Measurements from ENCODE around the gene SLC25A39.
"Not testable (repeated sequence)": the region's sequence is repeated elsewhere in the genome, so short reads cannot be mapped to it uniquely, and the experiment has no call there.

Gene SLC25A39

DNA sequence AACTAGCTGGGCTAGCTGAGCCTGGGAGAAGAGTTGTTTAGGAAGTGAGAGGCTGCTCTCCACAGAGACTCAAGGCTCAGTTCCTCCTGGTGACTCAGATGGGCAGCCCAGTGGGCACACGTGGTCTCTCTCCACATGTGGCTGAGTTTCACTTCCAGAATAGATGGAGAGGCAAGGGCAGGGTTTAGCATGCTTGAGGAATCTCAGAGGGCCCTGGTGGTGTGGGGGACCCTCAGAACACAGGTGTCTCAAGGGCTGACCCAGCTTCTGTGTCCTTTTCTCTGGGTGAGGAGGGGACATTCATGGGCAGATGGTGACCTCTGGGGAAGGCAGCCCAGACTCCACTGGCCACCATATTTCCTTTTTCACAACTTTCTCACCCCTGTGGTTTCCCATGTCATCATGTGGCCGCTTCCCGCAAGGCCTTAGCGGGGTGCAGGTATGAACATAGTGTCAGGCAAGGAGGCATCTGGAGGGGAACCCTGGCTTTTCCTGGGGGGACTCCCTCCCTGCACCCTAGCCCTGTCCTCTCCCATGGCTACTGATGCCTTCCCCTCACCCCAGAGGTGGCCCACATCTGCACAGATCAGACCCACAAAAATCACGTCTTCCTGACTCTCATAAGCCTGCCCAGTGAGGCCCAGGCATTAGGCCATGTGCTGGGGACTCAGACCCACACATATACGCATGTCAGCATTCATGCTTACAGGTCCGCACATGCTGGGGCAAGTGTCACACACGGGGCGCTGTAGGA is 23.8 kb upstream of the SLC25A39 start:
- H3K4me1 Mint-ChIP-seq, result peaks cover 41% of the 10 kb centered on the region
- no peaks in the 10 kb centered on the region for H3K9me3 Mint-ChIP-seq
- H3K4me3 Mint-ChIP-seq, result no peak overlapping the region
- no peak overlapping the region for H3K27ac Mint-ChIP-seq
- ATAC-seq (no peak), DNase-seq (peak in 1 of 2 donors; percentile 23)
- H3K27me3 Mint-ChIP-seq, result peaks cover 7% of the 10 kb centered on the region

- not testable (repeated sequence) for H3K27me3 Mint-ChIP-seq, ATAC-seq, DNase-seq, H3K4me3 Mint-ChIP-seq, H3K9me3 Mint-ChIP-seq
- Mint-ChIP-seq H3K27ac (peak overlapping the region in 1 of 2 donors; percentile 42), H3K4me1 (peaks cover 35% of the 10 kb centered on the region)
Measured at GRCh38 chr17:44347206-44348055, 22.8 kb upstream of the SLC25A39 start.

- Mint-ChIP-seq H3K9me3 (no peaks in the 10 kb centered on the region), H3K4me3 (peak overlapping the region; percentile 85 to 86), H3K27ac (peak overlapping the region in 1 of 2 donors; percentile 10), H3K27me3 (peaks cover 9% of the 10 kb centered on the region), H3K4me1 (peaks cover 35% of the 10 kb centered on the region)
- no peak for DNase-seq
- ATAC-seq, result no peak
Measured at GRCh38 chr17:44346064-44346844, 21.6 kb upstream of the SLC25A39 start.

GRCh38 chr17:44345454-44346026 is 20.9 kb upstream of the SLC25A39 start:
- H3K27ac Mint-ChIP-seq, result peak overlapping the region; percentile 51 to 59
- H3K4me3 Mint-ChIP-seq, result peak overlapping the region; percentile 85 to 86
- DNase-seq (peak; percentile 49 to 52), ATAC-seq (peak; percentile 50)
- H3K9me3 Mint-ChIP-seq, result no peaks in the 10 kb centered on the region
- H3K27me3 Mint-ChIP-seq, result peaks cover 9% of the 10 kb centered on the region
- peaks cover 35% of the 10 kb centered on the region for H3K4me1 Mint-ChIP-seq

GRCh38 chr17:44344939-44345453 is 20.4 kb upstream of the SLC25A39 start, which contains the start of gene GRN:
TSS of gene GRN (plus strand) at chr17:44345302. CDS start at chr17:44349165, 3,863 bp downstream.
- H3K27ac Mint-ChIP-seq, result peak within 1 kb of the TSS; percentile 59 to 82
- peaks cover 9% of the 10 kb centered on the region for H3K27me3 Mint-ChIP-seq
- DNase-seq (peak; percentile 83 to 91), ATAC-seq (peak; percentile 98)
- peak within 1 kb of the TSS; percentile 85 to 86 for H3K4me3 Mint-ChIP-seq
- peaks cover 35% of the 10 kb centered on the region for H3K4me1 Mint-ChIP-seq
- H3K9me3 Mint-ChIP-seq, result no peaks in the 10 kb centered on the region

DNA sequence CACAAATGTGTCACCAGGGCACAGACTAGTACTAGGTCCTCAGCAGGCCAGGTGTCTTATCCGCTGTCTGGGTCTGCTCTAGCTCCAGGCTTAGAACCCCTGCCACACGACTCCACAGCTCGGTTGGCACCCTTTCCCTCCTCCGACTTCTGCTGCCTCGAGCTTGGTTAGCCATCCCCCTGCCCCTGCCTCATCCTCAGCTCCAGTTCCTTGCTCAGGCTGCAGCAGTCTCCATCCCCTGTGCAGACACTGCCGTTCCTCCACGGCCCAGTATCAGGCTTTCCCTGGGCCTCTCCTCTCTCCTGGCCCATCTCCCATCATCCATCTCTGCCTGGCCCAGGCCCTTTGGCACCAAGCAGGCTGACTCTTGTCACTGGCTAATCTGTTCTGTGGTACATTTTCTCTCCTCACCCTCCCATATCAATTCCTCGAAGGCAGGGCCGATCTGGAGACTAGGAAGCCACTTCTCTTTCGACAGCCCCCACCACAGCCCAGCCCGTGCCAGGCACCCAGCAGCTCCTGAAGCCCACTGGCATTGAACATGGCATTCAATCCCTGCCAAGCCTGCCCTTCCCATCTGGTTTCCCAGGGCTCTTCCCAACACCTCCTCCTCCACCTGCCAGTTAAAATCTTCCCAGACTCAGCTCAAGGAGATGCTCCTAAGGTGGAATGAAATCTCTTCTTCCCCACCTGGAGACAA is 19.0 kb upstream of the SLC25A39 start:
- H3K4me3 Mint-ChIP-seq, result no peak overlapping the region
- no peak for ATAC-seq
- peak overlapping the region in 1 of 2 donors; percentile 82 for H3K27ac Mint-ChIP-seq
- no peak for DNase-seq
- H3K9me3 Mint-ChIP-seq, result no peaks in the 10 kb centered on the region
- peaks cover 9% of the 10 kb centered on the region for H3K27me3 Mint-ChIP-seq
- H3K4me1 Mint-ChIP-seq, result peaks cover 35% of the 10 kb centered on the region

GRCh38 chr17:44340553-44340952 is 15.9 kb upstream of the SLC25A39 start:
- not testable (repeated sequence) for DNase-seq, H3K9me3 Mint-ChIP-seq, H3K27me3 Mint-ChIP-seq, H3K27ac Mint-ChIP-seq, ATAC-seq, H3K4me3 Mint-ChIP-seq
- H3K4me1 Mint-ChIP-seq, result peaks cover 18% of the 10 kb centered on the region

- DNase-seq (no peak), ATAC-seq (no peak)
- H3K4me1 Mint-ChIP-seq, result peaks cover 5% of the 10 kb centered on the region
- H3K4me3 Mint-ChIP-seq, result no peak overlapping the region
- no peaks in the 10 kb centered on the region for H3K9me3 Mint-ChIP-seq
- peaks cover 5% of the 10 kb centered on the region for H3K27me3 Mint-ChIP-seq
- H3K27ac Mint-ChIP-seq, result peak overlapping the region in 1 of 2 donors; percentile 75
Measured at GRCh38 chr17:44338702-44339101, 14.1 kb upstream of the SLC25A39 start.

GRCh38 chr17:44335968-44336367 is 11.3 kb upstream of the SLC25A39 start:
- ATAC-seq, result no peak
- Mint-ChIP-seq H3K9me3 (no peaks in the 10 kb centered on the region), H3K27me3 (no peaks in the 10 kb centered on the region), H3K4me1 (peaks cover 13% of the 10 kb centered on the region), H3K4me3 (no peak overlapping the region), H3K27ac (peak overlapping the region in 1 of 2 donors; percentile 72)
- no peak for DNase-seq

GRCh38 chr17:44335564-44335963 is 10.9 kb upstream of the SLC25A39 start:
- DNase-seq, result no peak
- no peaks in the 10 kb centered on the region for H3K9me3 Mint-ChIP-seq
- no peak overlapping the region for H3K4me3 Mint-ChIP-seq
- ATAC-seq, result no peak
- no peaks in the 10 kb centered on the region for H3K27me3 Mint-ChIP-seq
- H3K4me1 Mint-ChIP-seq, result peaks cover 14% of the 10 kb centered on the region
- H3K27ac Mint-ChIP-seq, result no peak overlapping the region

DNA sequence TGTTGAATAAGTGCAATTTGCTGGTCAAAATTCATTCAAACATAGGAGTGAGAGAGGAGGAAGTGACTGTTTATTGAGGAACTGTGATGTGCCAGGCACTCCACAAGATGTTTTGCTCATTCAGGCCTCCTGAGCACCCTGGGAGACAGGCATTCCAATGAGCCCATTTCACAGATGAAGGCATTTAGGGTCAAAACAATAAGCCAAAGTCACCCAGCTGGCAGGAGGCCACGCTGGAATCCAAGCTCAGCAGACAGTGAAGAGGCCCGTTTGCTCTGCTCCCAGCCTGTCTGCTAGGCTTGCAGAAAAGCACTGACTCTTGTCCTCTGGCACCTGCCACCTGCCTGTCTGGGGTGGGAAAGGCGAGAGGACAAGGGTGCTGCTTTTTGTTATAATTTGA is 10.1 kb upstream of the SLC25A39 start:
- ATAC-seq, result no peak
- no peak overlapping the region for H3K27ac Mint-ChIP-seq
- DNase-seq, result no peak
- no peaks in the 10 kb centered on the region for H3K27me3 Mint-ChIP-seq
- H3K4me1 Mint-ChIP-seq, result peaks cover 14% of the 10 kb centered on the region
- H3K9me3 Mint-ChIP-seq, result no peaks in the 10 kb centered on the region
- no peak overlapping the region for H3K4me3 Mint-ChIP-seq

DNA sequence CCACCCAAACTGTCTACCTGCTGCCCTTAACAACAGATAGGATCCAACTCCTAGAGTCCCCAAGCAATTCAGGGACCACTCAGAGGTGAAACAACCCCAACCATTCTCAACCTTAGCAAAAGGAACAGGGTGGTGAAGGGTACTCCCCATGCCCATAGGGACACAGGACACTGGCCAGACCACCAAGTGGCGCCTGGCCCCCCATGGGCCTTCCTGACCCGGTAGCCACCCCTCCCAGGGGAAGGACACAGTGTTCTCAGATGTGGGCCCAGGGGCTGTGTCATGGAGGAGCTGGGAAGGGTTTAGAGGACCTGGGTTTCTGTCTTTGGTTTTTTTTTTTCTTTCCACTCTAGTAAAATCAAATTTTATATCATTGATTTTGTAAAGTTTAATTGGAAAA is 9.7 kb upstream of the SLC25A39 start:
- peaks cover 14% of the 10 kb centered on the region for H3K4me1 Mint-ChIP-seq

DNA sequence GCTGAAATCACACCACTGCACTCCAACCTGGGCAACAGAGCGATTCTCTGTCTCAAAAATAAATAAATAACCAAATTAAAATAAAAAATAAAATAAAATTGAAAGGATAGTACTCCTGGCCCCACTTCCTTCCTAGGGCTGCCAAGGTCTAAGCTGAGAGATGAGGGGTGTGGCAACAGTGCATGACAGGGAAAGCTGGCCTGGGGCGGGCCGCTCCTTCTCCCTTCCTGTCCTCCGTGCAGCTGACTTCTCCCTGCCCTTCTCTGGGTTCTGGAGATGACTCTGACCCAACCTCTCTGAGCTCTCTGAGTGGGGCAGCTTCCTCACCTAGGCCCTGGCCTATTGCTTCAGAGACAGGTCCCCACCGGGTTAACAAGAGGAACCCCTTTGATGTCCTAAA is 8.7 kb upstream of the SLC25A39 start:
- Mint-ChIP-seq H3K9me3 (no peaks in the 10 kb centered on the region), H3K27me3 (no peaks in the 10 kb centered on the region), H3K27ac (no peak overlapping the region), H3K4me1 (peaks cover 10% of the 10 kb centered on the region), H3K4me3 (no peak overlapping the region)
- DNase-seq (no peak), ATAC-seq (no peak)

More for the DNA sequence above, 9.7 kb upstream of the SLC25A39 start:
- no peaks in the 10 kb centered on the region for H3K27me3 Mint-ChIP-seq
- ATAC-seq (no peak), DNase-seq (no peak)
- no peaks in the 10 kb centered on the region for H3K9me3 Mint-ChIP-seq
- no peak overlapping the region for H3K27ac Mint-ChIP-seq
- H3K4me3 Mint-ChIP-seq, result no peak overlapping the region

DNA sequence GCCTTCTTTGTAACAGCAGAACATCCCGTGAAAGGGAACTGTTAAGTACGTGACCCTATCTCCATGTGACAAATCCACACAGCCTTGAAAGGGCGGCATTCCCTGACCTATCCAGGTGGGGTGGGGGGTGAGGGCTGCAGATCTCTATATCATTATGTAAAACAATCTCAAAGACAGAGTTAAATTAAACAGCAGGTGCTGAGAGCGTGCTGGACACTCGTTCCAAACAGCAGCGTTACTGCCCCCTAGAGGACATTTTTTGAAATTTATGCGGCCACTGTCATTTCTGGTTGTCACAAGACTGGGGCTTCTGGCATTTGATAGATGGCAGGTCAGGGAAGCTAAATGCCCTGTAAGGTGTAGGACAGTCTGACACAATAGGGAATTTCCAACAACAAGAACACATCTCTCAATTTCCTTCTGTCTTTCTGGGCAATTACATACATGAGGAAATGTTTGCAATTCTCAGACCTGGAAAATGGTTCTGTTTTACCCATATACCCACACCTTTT is 6.7 kb upstream of the SLC25A39 start:
- H3K27ac Mint-ChIP-seq, result no peak overlapping the region

More for the DNA sequence above, 6.7 kb upstream of the SLC25A39 start:
- H3K4me3 Mint-ChIP-seq, result no peak overlapping the region
- H3K27me3 Mint-ChIP-seq, result no peaks in the 10 kb centered on the region
- peak; percentile 62 for ATAC-seq
- no peaks in the 10 kb centered on the region for H3K9me3 Mint-ChIP-seq
- peaks cover 14% of the 10 kb centered on the region for H3K4me1 Mint-ChIP-seq
- peak; percentile 71 to 75 for DNase-seq
